K562 (cell line): ENCODE measurements around the gene AKT2. TPM values are rescaled to one million over a fixed set of nuclear protein-coding genes. Genes with fewer than 3 reads are reported as not detected.

Experiments used
- ATAC-seq: fragments of 200-7000 bp; cut with Tn5 transposase; 3 replicates; pipeline ENCODE4 v1.9.1; 2020; ENCODE audit warnings: moderate library complexity
- BruUV-seq: library from RNA; stranded (reverse); fragments of 400-500 nt; replicated peaks from 2 replicates; lab custom pipeline; 2021; lab: Mats Ljungman, UMichigan
- CTCF ChIA-PET: fragments of 300-600 bp; formaldehyde crosslinking; extraction: SDS; loops from one replicate; lab custom pipeline; 2021; ENCODE audit warnings: low intra/inter-chr PET ratio; lab: Yijun Ruan, JAX
- POLR2A ChIA-PET: fragments of 300-600, 350-650 bp; sonication (Branson Sonifier 250); formaldehyde crosslinking; extraction: SDS; loops from one replicate; lab custom pipeline; 2021; ENCODE audit warnings: antibody characterized with exemption, inconsistent platforms; lab: Yijun Ruan, JAX
- DNase-seq, 4 experiments: peaks; one replicate each; pipeline versions ENCODE4 v3.0.0 to v3.0.0-alpha.2; 2011 to 2018; ENCODE audit warnings: low spot score in 3 of 4, mixed read lengths in 3 of 4; ENCODE audit errors: extremely low read depth in 1 of 4
- FAIRE-seq: peaks from 2 replicates; lab custom pipeline; 2011; peaks lifted over from hg19 to GRCh38; lab: Jason Lieb, UNC
- H2AFZ ChIP-seq: 2 replicates; pipeline ENCODE4 v1.6.0; 2011; ENCODE audit warnings: low read depth, low read length, control low read depth, inconsistent platforms
- H3K27ac ChIP-seq: fragments of 200-600 bp; 3 replicates; pipeline ENCODE4 v1.8.0; 2011; ENCODE audit warnings: low read depth, mild to moderate bottlenecking, control low read depth, inconsistent platforms, low read length, moderate library complexity, mixed read lengths; ENCODE audit errors: extremely low read depth
- H3K27me3 ChIP-seq, 2 experiments: fragments of 300-600 bp in 1 of 2; 2 replicates in 1 of 2; 3 replicates in 1 of 2; pipeline versions ENCODE4 v1.6.0 to v1.8.0; 2011; ENCODE audit warnings: inconsistent platforms in 2 of 2, low read length in 2 of 2, mild to moderate bottlenecking in 1 of 2, mixed read lengths in 1 of 2, moderate library complexity in 1 of 2; ENCODE audit not compliant: control insufficient read depth in 2 of 2, insufficient read depth in 2 of 2
- H3K36me3 ChIP-seq: fragments of 300-600 bp; 3 replicates; pipeline ENCODE4 v1.8.0; 2011; ENCODE audit warnings: mild to moderate bottlenecking, low read length, inconsistent platforms; ENCODE audit not compliant: control insufficient read depth, insufficient read depth
- H3K4me1 ChIP-seq, 2 experiments: fragments of 200-600 bp in 1 of 2; replicated peaks in 1 of 2; 2 replicates in 1 of 2; 3 replicates in 1 of 2; pipeline versions ENCODE4 v1.5.1 to v1.8.0; 2011; ENCODE audit warnings: inconsistent platforms in 2 of 2, low read length in 2 of 2, mild to moderate bottlenecking in 1 of 2, mixed read lengths in 1 of 2, moderate library complexity in 1 of 2; ENCODE audit not compliant: control insufficient read depth in 2 of 2, insufficient read depth in 2 of 2
- H3K4me2 ChIP-seq: 2 replicates; pipeline ENCODE4 v1.6.1; 2011; ENCODE audit warnings: low read length, control low read depth, inconsistent platforms, mixed read lengths; ENCODE audit not compliant: insufficient read depth
- H3K4me3 ChIP-seq: fragments of 200-600 bp; sonication (generic), shearing (Covaris generic); 2 replicates; pipeline ENCODE4 v1.5.1; 2016; ENCODE audit warnings: control low read depth, inconsistent platforms
- H3K79me2 ChIP-seq: fragments of 200-600 bp; 3 replicates; pipeline ENCODE4 v1.8.0; 2011; ENCODE audit warnings: low read length, inconsistent platforms; ENCODE audit not compliant: control insufficient read depth, insufficient read depth
- H3K9ac ChIP-seq, 2 experiments: 2 replicates each; pipeline versions ENCODE4 v1.6.0 to v1.6.1; 2011; ENCODE audit warnings: low read depth in 2 of 2, low read length in 2 of 2, control low read depth in 1 of 2, inconsistent platforms in 1 of 2, mild to moderate bottlenecking in 1 of 2, mixed read lengths in 1 of 2; ENCODE audit not compliant: insufficient read depth in 1 of 2
- H3K9me1 ChIP-seq: one replicate; pipeline ENCODE4 v1.6.0; 2011; ENCODE audit warnings: inconsistent platforms, mild to moderate bottlenecking, low read length, moderate library complexity; ENCODE audit not compliant: control insufficient read depth, insufficient read depth
- H3K9me3 ChIP-seq: replicated peaks from 2 replicates; pipeline ENCODE4 v1.5.1; 2011; ENCODE audit warnings: low read depth, low read length, inconsistent platforms; ENCODE audit not compliant: control insufficient read depth, insufficient read depth
- H4K20me1 ChIP-seq: replicated peaks from 2 replicates; pipeline ENCODE4 v1.6.1; 2011; ENCODE audit warnings: low read length, inconsistent platforms, mixed read lengths; ENCODE audit not compliant: control insufficient read depth, insufficient read depth
- CAMTA2 ChIP-seq: fragments of 250-450 bp; sonication (Bioruptor Pico); conservative IDR thresholded peaks from 2 replicates; pipeline ENCODE4 v1.5.1; 2022
- E2F4 ChIP-seq: sonication (generic); formaldehyde crosslinking; IDR thresholded peaks from 2 replicates; pipeline ENCODE4 v1.8.0; 2022; ENCODE audit warnings: mild to moderate bottlenecking, low read depth, missing genetic modification reagents
- HMGN3 ChIP-seq: IDR thresholded peaks from 2 replicates; pipeline ENCODE4 v1.6.1; 2011; ENCODE audit warnings: borderline replicate concordance, low read depth, mild to moderate bottlenecking, mixed read lengths, low read length; ENCODE audit not compliant: insufficient read length; ENCODE audit errors: extremely low read depth
- MCM7 ChIP-seq, 2 experiments: fragments of 450-650 bp; IDR thresholded peaks; 2 replicates each; pipeline ENCODE4 v1.6.1; 2016 to 2018
- MEF2A ChIP-seq: IDR thresholded peaks from 2 replicates; pipeline ENCODE4 v1.6.1; 2011; ENCODE audit warnings: low read depth, mild to moderate bottlenecking, low read length, moderate library complexity; ENCODE audit not compliant: control insufficient read depth
- MXI1 ChIP-seq: IDR thresholded peaks from 2 replicates; pipeline ENCODE4 v1.6.1; 2011; ENCODE audit warnings: low read depth, mild to moderate bottlenecking, improper control_type of control experiment, low read length
- PCBP1 ChIP-seq: fragments of 200-400 bp; formaldehyde crosslinking; IDR thresholded peaks from 2 replicates; pipeline ENCODE4 v1.6.1; 2018; ENCODE audit warnings: mild to moderate bottlenecking, low read depth, low read length; ENCODE audit not compliant: poor library complexity, severe bottlenecking
- SMAD2 ChIP-seq: fragments of 150-350 bp; IDR thresholded peaks from 2 replicates; pipeline ENCODE4 v1.6.1; 2014; ENCODE audit warnings: low read depth, mild to moderate bottlenecking, low read length
- TAF1 ChIP-seq: IDR thresholded peaks from 2 replicates; pipeline ENCODE4 v1.6.1; 2011; ENCODE audit warnings: mild to moderate bottlenecking, low read length, moderate library complexity; ENCODE audit not compliant: insufficient read depth, control insufficient read depth, severe bottlenecking; ENCODE audit errors: extremely low read depth
- ZNF224 ChIP-seq: sonication (generic); formaldehyde crosslinking; IDR thresholded peaks from 2 replicates; pipeline ENCODE4 v1.8.0; 2022; ENCODE audit warnings: mild to moderate bottlenecking, missing genetic modification reagents
- ZNF436 ChIP-seq: fragments of 250-450, 450-650 bp; sonication (Bioruptor Pico); formaldehyde crosslinking; IDR thresholded peaks from 2 replicates; pipeline ENCODE4 v1.7.0; 2020; ENCODE audit warnings: mild to moderate bottlenecking
- ZNF740 ChIP-seq, 3 experiments: fragments of 200-800 bp in 1 of 3; sonication (Bioruptor generic) in 1 of 3; sonication (generic) in 1 of 3; formaldehyde crosslinking in 1 of 3; IDR thresholded peaks; 2 replicates each; pipeline versions ENCODE4 v1.6.1 to v1.8.0; 2016 to 2022; ENCODE audit warnings: mild to moderate bottlenecking in 2 of 3, missing compliant biosample characterization in 2 of 3, missing genetic modification characterization in 2 of 3, missing genetic modification reagents in 1 of 3
- WGBS: fragments of 100-300 bp; shearing (Covaris generic); methylation state at CpG from one replicate; pipeline ENCODE4 v1.1.6; 2016; ENCODE audit warnings: low coverage, mixed read lengths; ENCODE audit not compliant: insufficient coverage; ENCODE audit errors: missing lambda C conversion rate; 5-methylcytosine and 5-hydroxymethylcytosine counted together
- in situ Hi-C: fragments of 300-500 bp; cut with MboI; formaldehyde crosslinking; loops from 4 replicates; pipeline ENCODE4 v1.15.0; 2018; ENCODE audit warnings: inconsistent platforms, mixed read lengths
- intact Hi-C: fragments of 100-400 bp; cut with micrococcal nuclease; formaldehyde crosslinking; loops from 2 replicates; pipeline ENCODE4 v1.14.2; 2022
- polyA plus RNA-seq, 8 experiments: library from polyadenylated mRNA; depleted of rRNA in 4 of 8; stranded (reverse) in 5 of 8; unstranded in 3 of 8; fragments of >200 nt; fragmentation: Nextera tagmentation in 2 of 8; fragmentation: Illumina TruSeq in 1 of 8; extraction: Ambion mirVana in 2 of 8; extraction: Trizol in 1 of 8; gene quantifications; 2 replicates each; pipeline versions ENCODE4 v1.2.1 to v1.2.3, GENCODE V29; 2011 to 2014; ENCODE audit warnings: inconsistent platforms in 1 of 8, missing spikeins in 1 of 8
- total RNA-seq, 7 experiments: library from RNA; depleted of rRNA in 6 of 7; stranded (reverse); fragments of >200 nt in 6 of 7; fragmentation: Illumina TruSeq in 2 of 7; extraction: Trizol in 2 of 7; gene quantifications; 2 replicates each; pipeline versions ENCODE4 v1.2.1 to v1.2.3, GENCODE V29; 2011 to 2021; ENCODE audit warnings: low replicate concordance in 1 of 7

The AKT2 gene
- total and polyA plus RNA-seq, 9 of the 15 experiments (the other 6 are each of a cell fraction or from before 2014, with no cell fraction given): 1.1 to 132 (median 67.7) TPM

GRCh38 chr19:40262422-40262821, 22.7 kb downstream of the AKT2 start:
- no peak overlapping the region for H3K4me2 ChIP-seq
- POLR2A ChIA-PET: interaction anchor here (0.9 kb wide), 1 partner anchor 12 kb away, joined by 3 read pairs; no protein-coding TSS in a partner anchor

More at GRCh38 chr19:40262422-40262821, 22.7 kb downstream of the AKT2 start:
- FAIRE-seq (no peak), DNase-seq (no peak), ATAC-seq (no peak)
- CTCF ChIA-PET: no interaction called here
- H4K20me1 ChIP-seq: 0 out of 2 replicates have a peak, but pooled peaks cover 10% of the 10 kb centered on the region
- 92% methylated on average over 3 of the region's 3 CpGs for WGBS
- no peak overlapping the region for H3K9ac ChIP-seq
- H3K9me1 ChIP-seq: no peaks in the 10 kb centered on the region
- peaks cover 84% of the 10 kb centered on the region for H3K79me2 ChIP-seq
- no peak overlapping the region for H3K4me3 ChIP-seq
- H3K36me3 ChIP-seq: peaks cover 56% of the 10 kb centered on the region; the same call in 2 of the 3 replicates
- no peak overlapping the region for H3K27ac ChIP-seq
- H3K4me1 ChIP-seq: peaks cover 4 to 34% of the 10 kb centered on the region in 2 experiments; a peak in 4 of 5 replicates
- in situ Hi-C loops: no loop called here
- no TSS peak for BruUV-seq
- TF ChIP-seq MXI1 (no peak), CAMTA2 (CRISPR knock-in tag) (no peak), ZNF436 (CRISPR knock-in tag) (no peak), PCBP1 (no peak), MCM7 (IDR thresholded peaks at IDR 0.05) (no peak), ZNF740 (CRISPR knock-in tag; IDR thresholded peaks at IDR 0.05) (no peak), ZNF740 (tag; IDR thresholded peaks at IDR 0.05) (no peak), ZNF224 (CRISPR knock-in tag) (no peak), TAF1 (no peak), SMAD2 (no peak), MEF2A (no peak), E2F4 (CRISPR knock-in tag) (no peak), HMGN3 (no peak)
- no peaks in the 10 kb centered on the region for H3K27me3 ChIP-seq
- intact Hi-C loops: no loop called here
- H3K9me3 ChIP-seq: no peaks in the 10 kb centered on the region
- no peak overlapping the region for H2AFZ ChIP-seq
